ENCODE data around the gene FHAD1. TPM values are rescaled to one million over a fixed set of nuclear protein-coding genes. Genes with fewer than 3 reads are reported as not detected.

FHAD1 gene
- total and polyA plus RNA-seq, 9 of the 15 experiments (the other 6 are each of a cell fraction or from before 2014, with no cell fraction given): 0.32 to 2.1 (median 1.5) TPM; not detected in 1

DNA sequence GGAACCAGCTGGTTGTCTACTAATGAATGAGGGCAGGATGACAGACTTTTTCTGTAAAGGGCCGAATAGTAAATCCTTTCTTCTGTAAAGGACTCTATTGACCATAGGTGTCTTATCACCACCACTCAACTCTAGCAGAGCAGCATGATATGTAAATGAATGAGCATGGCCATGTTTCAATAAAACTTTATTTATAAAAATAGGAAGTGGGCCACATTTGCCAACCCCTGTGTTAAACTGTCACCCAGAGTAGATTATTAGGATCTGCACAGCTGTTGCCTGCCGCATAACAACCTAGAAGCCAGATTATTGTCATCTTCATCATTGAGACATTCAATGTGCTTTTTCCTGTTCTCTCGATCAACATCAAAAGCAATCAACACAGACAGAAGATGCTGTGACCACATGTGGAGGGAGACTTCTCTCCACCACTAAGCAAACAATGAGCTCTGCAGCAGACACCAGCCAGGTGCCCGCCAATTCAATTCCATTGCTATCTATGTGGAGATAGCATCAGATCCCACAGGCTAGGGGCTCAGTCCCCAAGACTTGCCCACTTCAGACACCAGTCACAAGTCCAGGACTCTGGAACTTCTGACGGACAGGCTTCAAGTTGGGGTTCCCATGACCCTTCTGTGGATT, 155.9 kb downstream of the FHAD1 start:
- in situ Hi-C loops (cut with MboI) (no loop called here), intact Hi-C loops (cut with micrococcal nuclease) (no loop called here)
- Histone ChIP-seq H3K9ac (ENCODE audit: insufficient read depth in 1 of 2, low read depth in 2 of 2, low read length in 2 of 2) (no peak overlapping the region), H3K4me3 (no peak overlapping the region), H3K4me2 (ENCODE audit: insufficient read depth, low read length) (no peak overlapping the region), H3K9me1 (ENCODE audit: control insufficient read depth, insufficient read depth, low read length) (no peaks in the 10 kb centered on the region), H3K27me3 (ENCODE audit: control insufficient read depth in 2 of 2, insufficient read depth in 2 of 2, low read length in 2 of 2) (peaks cover 3 to 14% of the 10 kb centered on the region in 2 experiments; a peak in 4 of 5 replicates), H3K36me3 (ENCODE audit: control insufficient read depth, insufficient read depth, low read length) (no peaks in the 10 kb centered on the region), H3K9me3 (replicated peaks; ENCODE audit: control insufficient read depth, insufficient read depth, low read depth, low read length) (peaks cover 13% of the 10 kb centered on the region), H3K27ac (ENCODE audit: extremely low read depth, low read depth, low read length) (no peak overlapping the region), H3K79me2 (ENCODE audit: control insufficient read depth, insufficient read depth, low read length) (no peaks in the 10 kb centered on the region), H2AFZ (ENCODE audit: low read depth, low read length) (no peak overlapping the region), H3K4me1 (replicated peaks in 1 of 2; ENCODE audit: control insufficient read depth in 2 of 2, insufficient read depth in 2 of 2, low read length in 2 of 2) (no peaks in the 10 kb centered on the region; a peak in 1 of 5 replicates), H4K20me1 (replicated peaks; ENCODE audit: control insufficient read depth, insufficient read depth, low read length) (no peaks in the 10 kb centered on the region)
- ATAC-seq (no peak), FAIRE-seq (no peak), DNase-seq (ENCODE audit: extremely low read depth in 1 of 4, low spot score in 3 of 4) (no peak)
- no TSS peak for BruUV-seq (replicated peaks)
- ChIA-PET CTCF (ENCODE audit: low intra/inter-chr PET ratio) (no interaction called here), POLR2A (no interaction called here)
- WGBS (ENCODE audit: insufficient coverage, low coverage, missing lambda C conversion rate): 56% methylated on average over 5 of the region's 5 CpGs
- TF ChIP-seq, protein P1, sequence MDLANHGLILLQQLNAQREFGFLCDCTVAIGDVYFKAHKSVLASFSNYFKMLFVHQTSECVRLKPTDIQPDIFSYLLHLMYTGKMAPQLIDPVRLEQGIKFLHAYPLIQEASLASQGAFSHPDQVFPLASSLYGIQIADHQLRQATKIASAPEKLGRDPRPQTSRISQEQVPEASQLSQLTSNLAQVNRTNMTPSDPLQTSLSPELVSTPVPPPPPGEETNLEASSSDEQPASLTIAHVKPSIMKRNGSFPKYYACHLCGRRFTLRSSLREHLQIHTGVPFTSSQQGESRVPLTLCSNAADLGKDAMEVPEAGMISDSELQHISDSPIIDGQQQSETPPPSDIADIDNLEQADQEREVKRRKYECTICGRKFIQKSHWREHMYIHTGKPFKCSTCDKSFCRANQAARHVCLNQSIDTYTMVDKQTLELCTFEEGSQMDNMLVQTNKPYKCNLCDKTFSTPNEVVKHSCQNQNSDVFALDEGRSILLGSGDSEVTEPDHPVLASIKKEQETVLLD (IDR thresholded peaks at IDR 0.05): no peak
- TF ChIP-seq, protein P2, sequence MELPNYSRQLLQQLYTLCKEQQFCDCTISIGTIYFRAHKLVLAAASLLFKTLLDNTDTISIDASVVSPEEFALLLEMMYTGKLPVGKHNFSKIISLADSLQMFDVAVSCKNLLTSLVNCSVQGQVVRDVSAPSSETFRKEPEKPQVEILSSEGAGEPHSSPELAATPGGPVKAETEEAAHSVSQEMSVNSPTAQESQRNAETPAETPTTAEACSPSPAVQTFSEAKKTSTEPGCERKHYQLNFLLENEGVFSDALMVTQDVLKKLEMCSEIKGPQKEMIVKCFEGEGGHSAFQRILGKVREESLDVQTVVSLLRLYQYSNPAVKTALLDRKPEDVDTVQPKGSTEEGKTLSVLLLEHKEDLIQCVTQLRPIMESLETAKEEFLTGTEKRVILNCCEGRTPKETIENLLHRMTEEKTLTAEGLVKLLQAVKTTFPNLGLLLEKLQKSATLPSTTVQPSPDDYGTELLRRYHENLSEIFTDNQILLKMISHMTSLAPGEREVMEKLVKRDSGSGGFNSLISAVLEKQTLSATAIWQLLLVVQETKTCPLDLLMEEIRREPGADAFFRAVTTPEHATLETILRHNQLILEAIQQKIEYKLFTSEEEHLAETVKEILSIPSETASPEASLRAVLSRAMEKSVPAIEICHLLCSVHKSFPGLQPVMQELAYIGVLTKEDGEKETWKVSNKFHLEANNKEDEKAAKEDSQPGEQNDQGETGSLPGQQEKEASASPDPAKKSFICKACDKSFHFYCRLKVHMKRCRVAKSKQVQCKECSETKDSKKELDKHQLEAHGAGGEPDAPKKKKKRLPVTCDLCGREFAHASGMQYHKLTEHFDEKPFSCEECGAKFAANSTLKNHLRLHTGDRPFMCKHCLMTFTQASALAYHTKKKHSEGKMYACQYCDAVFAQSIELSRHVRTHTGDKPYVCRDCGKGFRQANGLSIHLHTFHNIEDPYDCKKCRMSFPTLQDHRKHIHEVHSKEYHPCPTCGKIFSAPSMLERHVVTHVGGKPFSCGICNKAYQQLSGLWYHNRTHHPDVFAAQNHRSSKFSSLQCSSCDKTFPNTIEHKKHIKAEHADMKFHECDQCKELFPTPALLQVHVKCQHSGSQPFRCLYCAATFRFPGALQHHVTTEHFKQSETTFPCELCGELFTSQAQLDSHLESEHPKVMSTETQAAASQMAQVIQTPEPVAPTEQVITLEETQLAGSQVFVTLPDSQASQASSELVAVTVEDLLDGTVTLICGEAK (IDR thresholded peaks at IDR 0.05): peak; percentile 96
- TF ChIP-seq, protein P2 (CRISPR knock-in tag; IDR thresholded peaks at IDR 0.05): peak; percentile 96
- TF ChIP-seq GATA2 (CRISPR knock-in tag; IDR thresholded peaks at IDR 0.05) (no peak), NFRKB (IDR thresholded peaks at IDR 0.05; ENCODE audit: low read depth) (no peak), RBFOX2 (IDR thresholded peaks at IDR 0.05; ENCODE audit: low read depth, low read length) (no peak), HOXB6 (CRISPR knock-in tag; IDR thresholded peaks at IDR 0.05; ENCODE audit: borderline replicate concordance) (no peak), SPI1 (IDR thresholded peaks at IDR 0.05; ENCODE audit: borderline replicate concordance, low read depth, low read length) (peak; percentile 61), SREBF1 (IDR thresholded peaks at IDR 0.05; ENCODE audit: borderline replicate concordance, low read depth, low read length) (no peak)

All from K562 (cell line).